ENCODE measurements around the gene CCDC18.
"Not testable (repeated sequence)": the region's sequence is repeated elsewhere in the genome, so short reads cannot be mapped to it uniquely, and the experiment has no call there.

Gene CCDC18

GRCh38 chr1:93205892-93206566, 25.5 kb downstream of the CCDC18 start:
- no peaks in the 10 kb centered on the region for H3K9me3 ChIP-seq (ENCODE audit: insufficient read depth, low read depth, low read length)
- H3K4me1 ChIP-seq (ENCODE audit: insufficient read depth, low read length) = no peaks in the 10 kb centered on the region
- no peak overlapping the region for H3K27ac ChIP-seq (ENCODE audit: low read length)
- H3K4me3 ChIP-seq (ENCODE audit: low read length) = no peak overlapping the region
- no peaks in the 10 kb centered on the region for H3K27me3 ChIP-seq (ENCODE audit: insufficient read depth, low read length)
- peaks cover 72% of the 10 kb centered on the region for H3K36me3 ChIP-seq (ENCODE audit: insufficient read depth, low read depth, low read length)
- H3K9ac ChIP-seq (ENCODE audit: low read depth, low read length) = no peak overlapping the region

GRCh38 chr1:93206567-93206954, 26.0 kb downstream of the CCDC18 start:
- Histone ChIP-seq H3K9me3 (ENCODE audit: insufficient read depth, low read depth, low read length) (no peaks in the 10 kb centered on the region), H3K27me3 (ENCODE audit: insufficient read depth, low read length) (no peaks in the 10 kb centered on the region), H3K36me3 (ENCODE audit: insufficient read depth, low read depth, low read length) (peaks cover 77% of the 10 kb centered on the region)

GRCh38 chr1:93207211-93207610, 26.7 kb downstream of the CCDC18 start:
- Histone ChIP-seq H3K27ac (ENCODE audit: low read length) (no peak overlapping the region), H3K9me3 (ENCODE audit: insufficient read depth, low read depth, low read length) (no peaks in the 10 kb centered on the region), H3K4me1 (ENCODE audit: insufficient read depth, low read length) (no peaks in the 10 kb centered on the region), H3K9ac (ENCODE audit: low read depth, low read length) (no peak overlapping the region), H3K4me3 (ENCODE audit: low read length) (no peak overlapping the region), H3K27me3 (ENCODE audit: insufficient read depth, low read length) (no peaks in the 10 kb centered on the region), H3K36me3 (ENCODE audit: insufficient read depth, low read depth, low read length) (peaks cover 76% of the 10 kb centered on the region)

More at GRCh38 chr1:93206567-93206954, 26.0 kb downstream of the CCDC18 start:
- Histone ChIP-seq H3K4me1 (ENCODE audit: insufficient read depth, low read length) (no peaks in the 10 kb centered on the region), H3K27ac (ENCODE audit: low read length) (no peak overlapping the region), H3K9ac (ENCODE audit: low read depth, low read length) (no peak overlapping the region), H3K4me3 (ENCODE audit: low read length) (no peak overlapping the region)

GRCh38 chr1:93215322-93215721, 34.8 kb downstream of the CCDC18 start:
- Histone ChIP-seq H3K9me3 (ENCODE audit: insufficient read depth, low read depth, low read length) (no peaks in the 10 kb centered on the region), H3K36me3 (ENCODE audit: insufficient read depth, low read depth, low read length) (peaks cover 79% of the 10 kb centered on the region), H3K4me3 (ENCODE audit: low read length) (no peak overlapping the region), H3K27me3 (ENCODE audit: insufficient read depth, low read length) (no peaks in the 10 kb centered on the region), H3K9ac (ENCODE audit: low read depth, low read length) (no peak overlapping the region), H3K4me1 (ENCODE audit: insufficient read depth, low read length) (no peaks in the 10 kb centered on the region), H3K27ac (ENCODE audit: low read length) (no peak overlapping the region)

- H3K4me1 ChIP-seq (ENCODE audit: insufficient read depth, low read length) = no peaks in the 10 kb centered on the region
- H3K27me3 ChIP-seq (ENCODE audit: insufficient read depth, low read length) = no peaks in the 10 kb centered on the region
- H3K36me3 ChIP-seq (ENCODE audit: insufficient read depth, low read depth, low read length) = peaks cover 81% of the 10 kb centered on the region
- no peak overlapping the region for H3K4me3 ChIP-seq (ENCODE audit: low read length)
- no peaks in the 10 kb centered on the region for H3K9me3 ChIP-seq (ENCODE audit: insufficient read depth, low read depth, low read length)
- H3K27ac ChIP-seq (ENCODE audit: low read length) = no peak overlapping the region
- no peak overlapping the region for H3K9ac ChIP-seq (ENCODE audit: low read depth, low read length)
Measured at GRCh38 chr1:93219443-93219842, 38.9 kb downstream of the CCDC18 start.

GRCh38 chr1:93220716-93221115, 40.2 kb downstream of the CCDC18 start:
- not testable (repeated sequence) for H3K9ac ChIP-seq (ENCODE audit: low read depth, low read length)
- H3K36me3 ChIP-seq (ENCODE audit: insufficient read depth, low read depth, low read length) = peaks cover 82% of the 10 kb centered on the region

GRCh38 chr1:93221913-93222312, 41.4 kb downstream of the CCDC18 start:
- H3K4me3 ChIP-seq (ENCODE audit: low read length) = no peak overlapping the region
- H3K9ac ChIP-seq (ENCODE audit: low read depth, low read length) = no peak overlapping the region
- H3K36me3 ChIP-seq (ENCODE audit: insufficient read depth, low read depth, low read length) = peaks cover 78% of the 10 kb centered on the region
- H3K27ac ChIP-seq (ENCODE audit: low read length) = no peak overlapping the region
- H3K9me3 ChIP-seq (ENCODE audit: insufficient read depth, low read depth, low read length) = no peaks in the 10 kb centered on the region
- no peaks in the 10 kb centered on the region for H3K4me1 ChIP-seq (ENCODE audit: insufficient read depth, low read length)
- H3K27me3 ChIP-seq (ENCODE audit: insufficient read depth, low read length) = no peaks in the 10 kb centered on the region

More at GRCh38 chr1:93220716-93221115, 40.2 kb downstream of the CCDC18 start:
- H3K4me1 ChIP-seq (ENCODE audit: insufficient read depth, low read length); H3K27me3 ChIP-seq (ENCODE audit: insufficient read depth, low read length); H3K4me3 ChIP-seq (ENCODE audit: low read length); H3K9me3 ChIP-seq (ENCODE audit: insufficient read depth, low read depth, low read length); H3K27ac ChIP-seq (ENCODE audit: low read length): not testable (repeated sequence)

GRCh38 chr1:93223023-93223675, 42.6 kb downstream of the CCDC18 start:
- H3K9me3 ChIP-seq (ENCODE audit: insufficient read depth, low read depth, low read length) = no peaks in the 10 kb centered on the region
- H3K9ac ChIP-seq (ENCODE audit: low read depth, low read length) = no peak overlapping the region
- H3K4me1 ChIP-seq (ENCODE audit: insufficient read depth, low read length) = no peaks in the 10 kb centered on the region
- no peak overlapping the region for H3K4me3 ChIP-seq (ENCODE audit: low read length)
- no peak overlapping the region for H3K27ac ChIP-seq (ENCODE audit: low read length)
- H3K36me3 ChIP-seq (ENCODE audit: insufficient read depth, low read depth, low read length) = peaks cover 69% of the 10 kb centered on the region
- no peaks in the 10 kb centered on the region for H3K27me3 ChIP-seq (ENCODE audit: insufficient read depth, low read length)

- Histone ChIP-seq H3K9ac (ENCODE audit: low read depth, low read length) (no peak overlapping the region), H3K36me3 (ENCODE audit: insufficient read depth, low read depth, low read length) (peaks cover 28% of the 10 kb centered on the region), H3K9me3 (ENCODE audit: insufficient read depth, low read depth, low read length) (peaks cover 7% of the 10 kb centered on the region; the same call in 1 of the 2 replicates), H3K27ac (ENCODE audit: low read length) (no peak overlapping the region), H3K4me3 (ENCODE audit: low read length) (no peak overlapping the region), H3K27me3 (ENCODE audit: insufficient read depth, low read length) (no peaks in the 10 kb centered on the region), H3K4me1 (ENCODE audit: insufficient read depth, low read length) (peaks cover 8% of the 10 kb centered on the region; the same call in 1 of the 2 replicates)
Measured at GRCh38 chr1:93235261-93235660, 54.7 kb downstream of the CCDC18 start.

- no peak overlapping the region for H3K4me3 ChIP-seq (ENCODE audit: low read length)
- H3K27me3 ChIP-seq (ENCODE audit: insufficient read depth, low read length) = no peaks in the 10 kb centered on the region
- peaks cover 33% of the 10 kb centered on the region for H3K36me3 ChIP-seq (ENCODE audit: insufficient read depth, low read depth, low read length)
- H3K9ac ChIP-seq (ENCODE audit: low read depth, low read length) = no peak overlapping the region
- no peak overlapping the region for H3K27ac ChIP-seq (ENCODE audit: low read length)
- peaks cover 8% of the 10 kb centered on the region; the same call in 1 of the 2 replicates for H3K4me1 ChIP-seq (ENCODE audit: insufficient read depth, low read length)
- peaks cover 7% of the 10 kb centered on the region for H3K9me3 ChIP-seq (ENCODE audit: insufficient read depth, low read depth, low read length)
Measured at GRCh38 chr1:93237021-93237420, 56.5 kb downstream of the CCDC18 start.

GRCh38 chr1:93238425-93238824, 57.9 kb downstream of the CCDC18 start:
- Histone ChIP-seq H3K36me3 (ENCODE audit: insufficient read depth, low read depth, low read length) (peaks cover 40% of the 10 kb centered on the region), H3K27ac (ENCODE audit: low read length) (no peak overlapping the region)

GRCh38 chr1:93239863-93240262, 59.3 kb downstream of the CCDC18 start:
- H3K9ac ChIP-seq (ENCODE audit: low read depth, low read length) = no peak overlapping the region
- H3K9me3 ChIP-seq (ENCODE audit: insufficient read depth, low read depth, low read length) = peaks cover 27% of the 10 kb centered on the region
- H3K27ac ChIP-seq (ENCODE audit: low read length) = no peak overlapping the region
- peaks cover 8% of the 10 kb centered on the region; the same call in 1 of the 2 replicates for H3K4me1 ChIP-seq (ENCODE audit: insufficient read depth, low read length)
- no peak overlapping the region for H3K4me3 ChIP-seq (ENCODE audit: low read length)
- no peaks in the 10 kb centered on the region for H3K27me3 ChIP-seq (ENCODE audit: insufficient read depth, low read length)
- peaks cover 49% of the 10 kb centered on the region for H3K36me3 ChIP-seq (ENCODE audit: insufficient read depth, low read depth, low read length)

More at GRCh38 chr1:93238425-93238824, 57.9 kb downstream of the CCDC18 start:
- 0 out of 2 replicates have a peak overlapping the region, but pooled peaks have one; percentile 4 for H3K4me3 ChIP-seq (ENCODE audit: low read length)
- H3K27me3 ChIP-seq (ENCODE audit: insufficient read depth, low read length) = no peaks in the 10 kb centered on the region
- no peak overlapping the region for H3K9ac ChIP-seq (ENCODE audit: low read depth, low read length)
- peaks cover 8% of the 10 kb centered on the region; the same call in 1 of the 2 replicates for H3K4me1 ChIP-seq (ENCODE audit: insufficient read depth, low read length)
- H3K9me3 ChIP-seq (ENCODE audit: insufficient read depth, low read depth, low read length) = peaks cover 19% of the 10 kb centered on the region

Measured in iPS-20b (cell line).